Stimulated activated naive CD8-positive, alpha-beta T cell treated with anti-CD3 and anti-CD28 coated beads, Interleukin-15, amount 100 ng/mL, for 72 hours (primary cell): ENCODE data around the gene PPP1R1B.

Experiments used
- ATAC-seq: fragments of 150-1000 bp; cut with Tn5 transposase; 2 replicates; pipeline ENCODE4 v1.10.0; 2021; ENCODE audit warnings: mild to moderate bottlenecking, moderate library complexity
- DNase-seq, 2 donors: peaks; one replicate each; pipeline ENCODE4 v3.0.0; 2021 to 2022
- H3K27ac Mint-ChIP-seq, 2 donors: one replicate each; pipeline ENCODE4 v1.8.0; 2022; ENCODE audit warnings: mild to moderate bottlenecking in 2 of 2, mixed read lengths in 2 of 2, moderate library complexity in 2 of 2
- H3K27me3 Mint-ChIP-seq: one replicate; pipeline ENCODE4 v1.8.0; 2022; ENCODE audit warnings: mixed read lengths
- H3K4me1 Mint-ChIP-seq: one replicate; pipeline ENCODE4 v1.8.0; 2022; ENCODE audit warnings: mild to moderate bottlenecking, mixed read lengths
- H3K4me3 Mint-ChIP-seq, 2 donors: one replicate each; pipeline ENCODE4 v1.8.0; 2022; ENCODE audit warnings: mild to moderate bottlenecking in 2 of 2, mixed read lengths in 2 of 2, moderate library complexity in 1 of 2
- H3K9me3 Mint-ChIP-seq, 2 donors: one replicate each; pipeline ENCODE4 v1.8.0; 2022; ENCODE audit warnings: mixed read lengths in 2 of 2

The PPP1R1B gene

DNA sequence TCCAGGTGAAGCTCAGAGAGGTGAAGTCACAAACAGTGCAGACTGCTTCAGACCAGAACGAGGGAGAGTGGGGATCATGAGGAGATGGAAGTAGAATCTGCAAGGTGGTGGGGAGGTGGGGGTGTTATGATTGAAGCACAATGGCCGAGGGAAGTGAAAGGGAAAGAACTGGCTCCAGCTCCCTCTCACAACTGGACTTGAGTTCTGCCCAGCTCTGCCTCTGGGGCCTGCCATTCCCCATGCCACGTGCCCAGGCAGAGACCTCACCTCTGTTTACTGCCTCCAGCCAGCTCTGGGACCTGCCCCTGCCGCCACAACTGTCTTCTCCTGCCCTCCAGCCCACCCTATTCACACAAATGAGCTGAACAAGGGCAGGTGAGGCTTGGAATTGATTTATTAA, 44.0 kb downstream of the PPP1R1B start:
- no peak for ATAC-seq
- H3K27ac Mint-ChIP-seq = no peak overlapping the region
- H3K9me3 Mint-ChIP-seq = no peaks in the 10 kb centered on the region
- H3K27me3 Mint-ChIP-seq = peaks cover 59% of the 10 kb centered on the region
- H3K4me1 Mint-ChIP-seq = peaks cover 54% of the 10 kb centered on the region
- no peak for DNase-seq
- H3K4me3 Mint-ChIP-seq = no peak overlapping the region

DNA sequence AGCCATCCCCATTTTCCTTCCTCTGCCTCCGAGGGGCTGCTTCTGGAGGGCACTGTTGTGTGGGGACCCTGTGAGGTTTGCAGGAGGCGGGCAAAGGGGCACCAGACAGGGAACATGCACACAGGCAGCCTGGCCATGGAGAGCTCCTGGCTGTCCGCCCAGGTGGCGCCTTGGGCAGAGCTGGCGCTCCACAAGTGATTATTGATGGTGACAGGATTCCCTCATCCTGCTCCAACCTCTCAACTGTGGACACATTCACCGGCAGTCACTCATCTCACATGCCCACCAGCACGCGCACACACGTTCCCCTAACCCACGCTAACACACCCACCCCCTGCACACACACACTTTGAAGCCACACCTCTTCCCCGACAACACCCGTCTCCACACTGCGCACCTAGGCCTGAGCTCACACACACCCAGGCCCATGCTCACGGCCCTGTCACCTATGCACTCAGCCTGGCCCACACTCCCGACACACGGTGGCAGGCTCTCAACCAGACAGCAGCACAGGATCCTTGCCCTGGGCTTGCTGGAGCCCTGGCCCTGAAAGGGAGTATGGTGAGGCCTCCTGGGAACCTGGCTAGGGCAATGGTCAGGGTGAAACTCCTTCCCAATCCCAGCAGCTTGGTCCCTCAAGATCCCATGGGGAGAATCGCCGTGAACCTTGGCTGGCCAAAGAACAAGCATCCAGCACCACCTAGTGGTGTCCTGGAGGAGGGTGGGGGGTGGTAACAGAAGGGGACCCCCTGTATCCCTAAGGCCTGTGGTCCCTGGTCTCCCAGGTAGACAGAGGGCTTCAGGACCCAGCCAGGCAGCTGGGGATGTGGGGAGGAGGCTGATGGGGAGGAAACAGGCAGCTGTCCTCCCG, 45.1 kb downstream of the PPP1R1B start:
- H3K27ac Mint-ChIP-seq = peak overlapping the region in 1 of 2 donors; percentile 36

GRCh38 chr17:39672522-39673334, 46.0 kb downstream of the PPP1R1B start:
- H3K27me3 Mint-ChIP-seq = peaks cover 42% of the 10 kb centered on the region
- H3K4me3 Mint-ChIP-seq = no peak overlapping the region
- DNase-seq = no peak
- H3K27ac Mint-ChIP-seq = no peak overlapping the region
- H3K4me1 Mint-ChIP-seq = peaks cover 58% of the 10 kb centered on the region
- ATAC-seq = no peak
- no peaks in the 10 kb centered on the region for H3K9me3 Mint-ChIP-seq

More for the DNA sequence above, 45.1 kb downstream of the PPP1R1B start:
- peaks cover 48% of the 10 kb centered on the region for H3K27me3 Mint-ChIP-seq
- no peak for DNase-seq
- H3K9me3 Mint-ChIP-seq = no peaks in the 10 kb centered on the region
- H3K4me1 Mint-ChIP-seq = peaks cover 54% of the 10 kb centered on the region
- peak; percentile 27 for ATAC-seq
- H3K4me3 Mint-ChIP-seq = no peak overlapping the region

DNA sequence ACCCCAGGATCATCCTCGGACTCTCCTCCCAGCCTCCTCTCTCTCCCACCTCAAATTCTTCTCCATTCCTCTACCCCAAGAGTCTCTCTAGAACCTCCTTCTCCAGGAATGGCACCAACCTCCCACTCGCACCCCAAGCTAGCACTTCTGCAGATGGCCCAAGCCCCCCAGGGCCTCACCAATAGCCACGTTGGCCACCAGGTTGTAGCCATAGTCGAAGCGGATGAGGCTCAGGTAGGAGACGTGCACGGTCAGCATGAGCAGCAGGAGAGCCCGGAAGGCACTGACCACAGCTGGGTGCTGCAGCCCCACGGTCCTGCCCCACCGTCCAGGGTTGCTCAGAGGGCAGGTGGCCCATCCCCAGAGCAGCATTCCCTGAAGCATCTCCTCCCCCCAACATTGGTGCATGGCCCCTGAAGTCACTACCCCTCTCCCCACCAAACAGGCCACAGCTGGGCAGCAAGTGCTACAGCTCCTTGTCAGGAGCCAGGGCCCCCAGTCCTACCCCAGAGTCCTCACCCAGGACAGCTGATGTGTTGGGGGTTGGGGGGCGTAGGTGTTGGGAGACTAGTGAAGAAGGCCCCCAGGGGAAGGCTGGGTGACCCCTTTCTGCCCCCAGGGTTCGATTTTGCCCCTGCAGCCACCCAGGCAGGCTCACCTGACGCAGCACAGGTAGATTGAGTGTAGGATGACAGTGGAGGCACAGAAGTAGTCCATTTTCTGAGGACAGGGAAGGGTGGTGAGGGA, 46.8 kb downstream of the PPP1R1B start:
- Mint-ChIP-seq H3K4me1 (peaks cover 58% of the 10 kb centered on the region), H3K9me3 (no peaks in the 10 kb centered on the region), H3K27me3 (peaks cover 34% of the 10 kb centered on the region), H3K27ac (no peak overlapping the region), H3K4me3 (no peak overlapping the region)
- ATAC-seq (no peak), DNase-seq (no peak)

- Mint-ChIP-seq H3K4me1 (peaks cover 58% of the 10 kb centered on the region), H3K4me3 (no peak overlapping the region), H3K27ac (no peak overlapping the region), H3K27me3 (peaks cover 27% of the 10 kb centered on the region), H3K9me3 (no peaks in the 10 kb centered on the region)
- no peak for ATAC-seq
- no peak for DNase-seq
Observed at GRCh38 chr17:39674179-39674578, 47.4 kb downstream of the PPP1R1B start.

DNA sequence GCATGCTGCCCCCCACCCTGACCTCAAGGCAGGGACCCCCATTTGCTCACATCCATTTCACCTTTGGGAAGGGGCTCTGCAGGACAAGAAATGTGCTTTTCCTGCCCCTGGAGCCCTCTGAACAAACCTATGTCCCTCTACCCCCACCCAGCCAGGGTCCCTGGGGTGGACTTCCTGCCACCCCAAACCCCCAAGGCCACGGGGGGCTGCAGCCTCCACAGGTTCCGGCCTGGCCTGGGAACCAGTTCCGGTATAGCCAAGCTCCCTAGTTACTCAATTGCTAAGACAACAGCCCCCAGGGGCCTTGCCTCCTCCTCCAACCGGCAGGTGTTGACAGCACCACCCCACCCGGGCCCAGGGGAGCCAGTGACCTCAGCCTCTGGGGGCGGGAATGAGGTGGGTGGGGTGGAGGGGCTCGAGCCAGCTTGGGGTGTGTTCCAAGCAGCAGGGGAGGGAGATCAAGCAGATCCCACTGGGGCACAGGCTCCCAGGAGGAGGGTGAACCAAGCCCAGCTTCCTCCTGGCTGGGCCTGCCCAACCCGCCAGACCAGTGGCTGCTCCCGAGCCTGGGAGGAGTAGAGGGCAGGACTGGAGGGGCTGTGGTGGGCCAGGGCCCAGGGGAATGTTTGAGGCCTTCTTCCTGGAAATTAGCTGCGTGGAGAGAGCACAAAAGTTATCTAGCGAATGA, 48.1 kb downstream of the PPP1R1B start:
- no peaks in the 10 kb centered on the region for H3K9me3 Mint-ChIP-seq
- no peak for ATAC-seq
- H3K4me1 Mint-ChIP-seq = peaks cover 61% of the 10 kb centered on the region
- no peak for DNase-seq
- no peak overlapping the region for H3K27ac Mint-ChIP-seq
- no peak overlapping the region for H3K4me3 Mint-ChIP-seq
- peaks cover 22% of the 10 kb centered on the region for H3K27me3 Mint-ChIP-seq

DNA sequence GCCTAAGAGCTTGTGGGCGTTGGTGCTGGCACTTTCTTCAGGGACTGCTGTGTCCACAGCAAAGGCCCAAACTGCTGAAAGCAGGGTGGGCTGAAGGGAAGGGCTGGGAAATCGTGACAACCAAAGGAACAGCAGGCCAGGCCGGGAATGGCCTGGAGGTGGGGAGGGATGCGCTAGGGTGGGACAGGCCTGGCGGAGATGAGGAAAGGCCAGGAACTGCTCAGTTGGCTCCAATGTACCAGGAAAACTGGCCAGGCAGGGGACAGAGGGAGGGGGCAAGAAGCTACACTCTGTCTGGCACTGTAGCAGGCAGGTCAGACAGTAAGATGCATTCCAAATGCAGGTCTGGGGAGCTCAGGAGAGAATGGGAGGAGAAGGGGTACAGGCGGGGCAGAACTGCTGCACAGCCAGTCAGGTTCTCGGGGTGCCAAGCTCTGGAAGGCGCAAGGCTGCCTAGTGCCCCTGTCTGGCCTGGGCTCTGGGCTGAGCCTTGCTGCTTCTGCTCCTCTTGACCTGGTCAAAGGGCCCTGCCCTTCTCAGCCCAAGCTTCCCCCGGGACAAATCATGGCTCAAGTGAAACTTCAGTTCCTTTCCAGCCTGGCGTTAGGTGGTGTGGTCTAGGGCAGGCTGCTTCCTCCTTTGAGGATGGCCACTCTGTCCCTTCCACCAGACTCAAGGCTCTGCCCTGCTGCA, 48.8 kb downstream of the PPP1R1B start:
- Mint-ChIP-seq H3K4me3 (no peak overlapping the region), H3K4me1 (peaks cover 68% of the 10 kb centered on the region), H3K27ac (peak overlapping the region in 1 of 2 donors; percentile 69), H3K9me3 (no peaks in the 10 kb centered on the region), H3K27me3 (peaks cover 18% of the 10 kb centered on the region)
- ATAC-seq (no peak), DNase-seq (no peak)

- H3K9me3 Mint-ChIP-seq = no peaks in the 10 kb centered on the region
- ATAC-seq (peak; percentile 65), DNase-seq (peak in 1 of 2 donors; percentile 43)
- H3K4me1 Mint-ChIP-seq = peaks cover 75% of the 10 kb centered on the region
- H3K27ac Mint-ChIP-seq = peak overlapping the region in 1 of 2 donors; percentile 69
- no peak overlapping the region for H3K4me3 Mint-ChIP-seq
- H3K27me3 Mint-ChIP-seq = peaks cover 10% of the 10 kb centered on the region
Observed at GRCh38 chr17:39676198-39676819, 49.6 kb downstream of the PPP1R1B start.

- peaks cover 68% of the 10 kb centered on the region for H3K4me1 Mint-ChIP-seq
- H3K27me3 Mint-ChIP-seq = peaks cover 2% of the 10 kb centered on the region
- no peak overlapping the region for H3K4me3 Mint-ChIP-seq
- ATAC-seq (no peak), DNase-seq (no peak)
- H3K27ac Mint-ChIP-seq = no peak overlapping the region
- no peaks in the 10 kb centered on the region for H3K9me3 Mint-ChIP-seq
Observed at GRCh38 chr17:39677072-39677471, 50.3 kb downstream of the PPP1R1B start.

GRCh38 chr17:39677542-39678339, 51.0 kb downstream of the PPP1R1B start:
- Mint-ChIP-seq H3K4me3 (no peak overlapping the region), H3K27ac (peak overlapping the region in 1 of 2 donors; percentile 60), H3K9me3 (no peaks in the 10 kb centered on the region), H3K27me3 (no peaks in the 10 kb centered on the region), H3K4me1 (peaks cover 64% of the 10 kb centered on the region)
- ATAC-seq (no peak), DNase-seq (no peak)

- DNase-seq = no peak
- Mint-ChIP-seq H3K4me3 (peak overlapping the region in 1 of 2 donors; percentile 22), H3K27me3 (no peaks in the 10 kb centered on the region), H3K27ac (peak overlapping the region; percentile 55 to 97), H3K4me1 (peaks cover 64% of the 10 kb centered on the region), H3K9me3 (no peaks in the 10 kb centered on the region)
- no peak for ATAC-seq
Observed at GRCh38 chr17:39678340-39679116, 51.8 kb downstream of the PPP1R1B start.

DNA sequence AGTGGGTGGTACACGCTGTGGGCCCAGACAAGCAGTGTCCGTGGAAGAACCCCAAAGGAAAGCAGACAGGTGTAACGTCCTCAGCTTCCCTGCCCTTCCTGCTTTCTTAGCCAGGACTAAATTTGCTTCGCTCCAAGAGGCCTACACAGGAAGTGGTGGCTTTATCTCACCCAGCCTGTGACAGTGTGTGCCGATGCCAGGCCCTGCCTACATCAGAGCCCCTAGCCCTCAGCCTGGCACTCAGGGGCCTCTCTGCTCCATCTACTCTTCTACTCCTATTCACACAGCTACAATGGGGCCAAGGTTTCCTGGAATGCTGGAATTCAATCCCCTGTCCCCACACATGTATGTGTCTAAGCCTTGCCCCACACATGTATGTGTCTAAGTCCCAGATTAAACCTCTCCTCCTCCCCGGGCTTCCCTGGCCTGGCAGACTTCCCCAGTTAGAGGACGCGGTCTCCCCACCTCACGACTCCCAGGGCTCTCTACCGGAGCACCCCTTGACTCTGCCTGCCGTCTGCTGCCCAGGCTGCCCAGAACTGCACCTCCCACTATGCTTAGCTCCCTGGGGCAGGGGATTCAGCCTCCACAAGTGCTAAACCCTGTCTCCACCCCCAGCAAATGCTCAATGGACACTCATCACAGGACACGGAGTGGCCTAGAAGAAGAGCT, 52.9 kb downstream of the PPP1R1B start:
- no peaks in the 10 kb centered on the region for H3K27me3 Mint-ChIP-seq
- ATAC-seq = peak; percentile 87

More for the DNA sequence above, 52.9 kb downstream of the PPP1R1B start:
- peak; percentile 48 to 53 for DNase-seq
- peaks cover 64% of the 10 kb centered on the region for H3K4me1 Mint-ChIP-seq
- peak overlapping the region; percentile 92 to 97 for H3K27ac Mint-ChIP-seq
- no peaks in the 10 kb centered on the region for H3K9me3 Mint-ChIP-seq
- H3K4me3 Mint-ChIP-seq = peak overlapping the region; percentile 8 to 70
